HG03342 (cell line): Measurements from ENCODE around the gene ATF6.
"Not testable (repeated sequence)": the region's sequence is repeated elsewhere in the genome, so short reads cannot be mapped to it uniquely, and the experiment has no call there.

ENCODE experiments used
- ATAC-seq: cut with Tn5 transposase; IDR thresholded peaks from one replicate; pipeline ENCODE4 v1.9.1; 2021; ENCODE audit warnings: mild to moderate bottlenecking, moderate library complexity; ENCODE audit not compliant: unreplicated experiment

The ATF6 gene, protein sequence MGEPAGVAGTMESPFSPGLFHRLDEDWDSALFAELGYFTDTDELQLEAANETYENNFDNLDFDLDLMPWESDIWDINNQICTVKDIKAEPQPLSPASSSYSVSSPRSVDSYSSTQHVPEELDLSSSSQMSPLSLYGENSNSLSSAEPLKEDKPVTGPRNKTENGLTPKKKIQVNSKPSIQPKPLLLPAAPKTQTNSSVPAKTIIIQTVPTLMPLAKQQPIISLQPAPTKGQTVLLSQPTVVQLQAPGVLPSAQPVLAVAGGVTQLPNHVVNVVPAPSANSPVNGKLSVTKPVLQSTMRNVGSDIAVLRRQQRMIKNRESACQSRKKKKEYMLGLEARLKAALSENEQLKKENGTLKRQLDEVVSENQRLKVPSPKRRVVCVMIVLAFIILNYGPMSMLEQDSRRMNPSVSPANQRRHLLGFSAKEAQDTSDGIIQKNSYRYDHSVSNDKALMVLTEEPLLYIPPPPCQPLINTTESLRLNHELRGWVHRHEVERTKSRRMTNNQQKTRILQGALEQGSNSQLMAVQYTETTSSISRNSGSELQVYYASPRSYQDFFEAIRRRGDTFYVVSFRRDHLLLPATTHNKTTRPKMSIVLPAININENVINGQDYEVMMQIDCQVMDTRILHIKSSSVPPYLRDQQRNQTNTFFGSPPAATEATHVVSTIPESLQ

DNA sequence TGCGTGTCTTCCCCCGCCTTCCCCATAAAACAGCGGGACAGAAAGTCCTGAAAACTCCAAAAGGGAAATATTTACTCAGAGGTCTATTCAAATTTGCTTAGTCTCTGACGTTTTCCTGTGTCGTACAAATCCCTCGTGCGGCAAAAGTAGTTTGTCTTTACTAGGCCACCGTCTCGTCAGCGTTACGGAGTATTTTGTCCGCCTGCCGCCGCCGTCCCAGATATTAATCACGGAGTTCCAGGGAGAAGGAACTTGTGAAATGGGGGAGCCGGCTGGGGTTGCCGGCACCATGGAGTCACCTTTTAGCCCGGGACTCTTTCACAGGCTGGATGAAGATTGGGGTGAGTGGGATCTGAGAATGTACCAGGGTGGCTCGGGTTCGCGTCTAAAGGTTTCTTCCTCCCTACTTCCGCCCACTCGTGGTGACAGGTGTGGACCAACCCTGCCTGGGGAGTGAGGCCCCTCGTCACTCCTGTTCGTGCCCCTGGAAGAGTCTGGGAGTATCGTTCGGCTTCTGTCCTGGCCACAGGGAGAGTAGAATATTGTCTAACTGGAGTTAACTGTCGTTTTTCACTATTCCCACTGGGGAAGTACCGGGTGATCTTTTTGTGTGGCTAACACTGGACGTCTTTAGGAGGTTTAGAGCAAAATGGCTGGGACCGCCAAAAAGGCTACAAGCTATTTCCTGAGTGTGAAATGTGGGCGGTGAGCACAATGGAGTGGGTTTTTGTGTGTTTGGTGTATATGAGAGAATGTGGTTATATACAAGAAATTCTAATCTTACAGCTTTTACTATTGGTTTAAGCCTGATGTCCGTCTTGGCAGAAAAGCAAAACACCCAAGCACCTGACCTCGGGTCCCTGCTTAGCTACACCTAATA is at the start of gene ATF6:
Gene ATF6, plus strand, starts transcription at position 219 of the 880 bp plus-strand sequence. Its CDS starts 41 bp downstream, at position 260.
- ATAC-seq: peak; percentile 60

DNA sequence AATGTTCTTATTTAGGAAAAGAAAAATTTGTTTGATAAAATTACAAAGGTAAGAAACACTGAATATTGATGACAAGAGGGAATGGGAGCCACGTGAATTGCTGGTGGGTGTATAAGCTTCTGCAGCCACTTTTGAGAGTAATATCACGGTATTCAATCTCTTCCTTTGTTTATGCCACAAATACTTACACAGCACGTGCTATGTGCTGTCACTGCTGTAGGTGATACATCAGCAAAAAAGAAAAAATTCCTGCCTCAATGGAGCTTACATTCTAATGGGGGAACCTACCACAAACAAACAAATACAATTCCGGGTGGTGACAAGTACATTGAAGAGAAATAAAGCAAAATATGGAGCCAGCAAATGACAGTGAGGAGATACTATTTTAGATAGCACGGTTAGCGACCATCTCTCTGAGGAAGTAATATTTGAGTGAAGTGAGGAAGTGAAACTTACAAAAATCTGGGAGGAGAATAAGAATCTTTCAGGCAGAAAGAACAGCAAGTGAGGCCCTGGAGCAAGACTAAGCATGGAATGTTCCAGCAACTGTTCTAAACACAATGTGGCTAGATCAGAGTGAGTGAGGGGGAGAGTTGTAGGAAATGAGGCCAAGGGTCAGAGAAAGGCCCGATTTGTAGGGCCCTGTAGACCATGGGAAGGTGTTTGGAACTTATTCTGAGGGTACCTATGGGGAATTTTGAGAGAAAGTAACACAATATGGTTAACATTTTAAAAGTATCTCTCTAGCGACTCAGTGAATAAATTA is 47.4 kb upstream of the ATF6 start:
- ATAC-seq: peak; percentile 55

DNA sequence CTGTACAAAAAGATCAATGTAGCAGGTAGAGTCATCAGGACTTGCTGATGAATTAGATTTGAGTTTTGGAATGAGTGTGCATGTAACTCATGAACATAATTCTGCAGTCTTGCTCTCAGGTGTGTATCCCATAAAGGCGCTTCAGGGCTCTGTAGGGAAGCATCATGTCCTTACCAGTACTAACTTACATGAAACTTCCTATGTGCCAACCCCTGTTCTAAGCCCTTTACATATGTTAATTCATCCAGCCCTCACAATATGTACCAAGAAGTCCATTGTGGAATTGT is 46.9 kb upstream of the ATF6 start:
- peak; percentile 41 for ATAC-seq

DNA sequence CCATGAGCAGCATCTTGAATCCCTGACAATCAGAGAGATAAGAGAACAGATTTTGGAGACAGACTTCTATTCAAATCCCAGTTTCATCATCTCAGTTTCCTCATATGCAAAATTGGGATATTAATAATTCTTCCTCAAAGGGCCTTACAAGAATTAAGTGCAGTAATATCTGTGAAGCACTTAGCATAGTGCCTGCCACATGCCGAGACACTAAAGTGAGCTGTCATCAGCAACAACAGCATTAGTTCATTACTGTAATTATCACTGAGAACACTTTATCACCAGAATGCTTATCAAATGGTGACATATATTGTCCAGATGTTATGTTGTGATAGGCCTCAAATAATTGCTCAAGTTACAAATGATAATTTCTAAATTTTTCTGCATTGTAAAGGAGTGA is 45.7 kb upstream of the ATF6 start:
- no peak for ATAC-seq

DNA sequence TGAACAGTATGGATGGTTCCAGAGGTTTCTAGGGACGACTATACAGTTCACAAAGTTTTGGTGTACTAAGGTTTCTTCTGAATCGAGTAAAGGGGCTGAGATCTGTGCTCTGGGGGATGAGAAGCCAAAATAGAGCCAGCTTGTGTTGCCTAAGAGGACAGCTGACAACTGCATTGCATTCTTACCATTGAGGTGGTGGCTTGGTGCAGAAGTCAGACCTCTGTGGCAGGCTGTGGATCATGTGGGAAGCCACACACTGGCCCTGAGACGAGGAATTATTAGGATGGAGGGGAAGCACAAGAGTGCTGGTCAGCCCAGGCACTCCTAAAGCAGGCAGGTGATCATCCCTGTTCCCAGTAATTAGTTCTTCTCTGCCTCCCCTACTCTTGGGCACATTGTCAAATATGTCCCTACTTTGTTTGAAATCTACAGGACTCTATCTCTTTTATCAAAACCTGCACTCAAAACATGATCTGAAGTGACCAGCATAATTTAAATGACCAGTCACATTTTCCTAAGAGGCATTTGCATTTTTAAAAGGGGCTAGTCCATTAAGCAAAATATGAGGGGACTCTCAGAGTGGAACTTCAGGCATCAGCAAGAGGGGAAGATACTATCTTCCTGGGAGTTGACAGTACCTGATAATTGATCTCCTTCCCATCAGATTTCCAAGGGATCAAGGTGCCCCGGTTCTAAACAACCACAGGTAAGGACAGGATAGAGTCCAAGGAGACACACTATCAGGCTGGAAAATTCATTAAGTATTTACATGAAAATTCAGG is 45.0 kb upstream of the ATF6 start, which contains the start of gene FCRLB:
Gene FCRLB, plus strand, starts transcription at position 589 of the 782 bp plus-strand sequence. CDS start 1,129 bp downstream, outside the sequence.
- no peak for ATAC-seq

DNA sequence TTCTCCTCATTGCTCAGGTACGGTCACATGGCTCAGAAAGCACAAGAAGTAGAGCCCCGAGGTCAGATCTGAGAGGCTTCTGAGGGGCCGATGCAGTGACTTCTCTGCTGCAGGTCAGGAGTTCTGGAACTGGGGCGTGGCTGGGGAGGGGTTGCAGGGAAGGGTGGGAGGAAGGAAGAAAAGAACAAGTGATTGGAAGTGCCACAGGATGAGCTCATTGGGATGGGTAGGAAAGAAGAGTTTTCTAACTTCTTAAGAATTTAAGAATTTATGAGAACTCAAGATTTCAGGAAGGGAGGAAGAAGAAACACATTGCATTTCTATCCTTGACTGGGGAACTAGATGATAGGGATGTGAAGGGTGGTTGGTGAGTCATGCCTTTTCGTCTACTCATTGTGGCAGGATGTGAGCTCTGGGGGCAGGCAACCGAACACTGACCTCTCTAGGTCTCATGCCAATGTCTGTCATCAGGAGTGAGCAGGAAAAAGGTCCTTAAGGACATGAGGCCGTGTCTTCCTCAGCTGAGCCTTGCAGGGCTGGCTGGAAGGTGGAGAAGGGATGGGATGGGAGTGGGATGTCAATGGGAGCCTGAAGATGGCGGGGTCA is 44.3 kb upstream of the ATF6 start:
- ATAC-seq: no peak

DNA sequence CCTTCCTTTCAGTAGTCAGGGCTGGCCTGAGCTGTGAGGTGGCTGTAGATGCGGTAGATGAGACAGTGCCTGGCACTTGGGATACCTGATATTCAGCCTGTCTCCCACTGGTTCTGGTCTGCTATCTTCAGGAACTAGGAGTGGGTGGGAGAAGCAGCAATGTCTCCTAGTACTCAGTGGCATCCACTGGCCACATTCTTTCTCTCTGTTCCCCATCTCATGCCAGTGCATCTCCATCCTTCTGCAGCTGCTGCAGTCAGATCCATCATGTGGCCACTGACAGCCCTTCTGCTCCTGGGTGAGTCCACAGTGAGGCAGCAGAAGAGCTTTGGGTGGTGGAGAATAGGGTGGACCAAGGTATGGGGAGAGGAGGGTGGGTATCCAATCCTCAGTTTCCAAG is 43.7 kb upstream of the ATF6 start:
- ATAC-seq: no peak

DNA sequence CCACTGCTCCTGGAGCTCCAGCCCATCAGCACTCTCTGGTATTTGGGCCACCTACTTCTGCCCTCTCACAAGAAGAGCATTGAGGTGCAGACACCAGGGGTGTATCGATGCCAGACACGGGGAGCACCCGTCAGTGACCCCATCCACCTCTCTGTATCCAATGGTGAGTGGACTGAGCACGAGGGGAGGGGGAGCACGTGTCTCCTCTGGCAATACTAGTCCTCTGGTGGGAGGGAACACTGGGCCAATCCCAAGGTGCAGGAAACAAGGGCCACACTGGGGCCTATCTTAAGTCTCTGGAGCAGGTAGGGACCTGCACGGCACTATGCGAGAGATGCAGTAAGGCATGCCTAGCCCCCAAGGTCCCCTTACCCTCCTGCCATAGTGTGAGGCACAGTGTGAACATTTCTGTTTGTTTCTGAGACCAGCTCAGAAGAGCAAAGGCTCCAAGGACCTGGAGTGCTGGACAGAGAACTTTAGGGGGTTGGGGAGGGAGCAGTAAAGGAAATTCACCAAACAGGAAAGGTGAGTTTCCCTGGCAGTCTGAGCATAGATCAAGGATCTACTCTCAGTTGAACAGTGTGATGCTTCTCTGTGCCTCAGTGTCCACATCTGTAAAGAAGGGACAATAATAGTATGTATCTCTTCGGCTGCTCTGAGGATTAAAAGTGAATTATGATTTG is 42.5 kb upstream of the ATF6 start:
- ATAC-seq: no peak

DNA sequence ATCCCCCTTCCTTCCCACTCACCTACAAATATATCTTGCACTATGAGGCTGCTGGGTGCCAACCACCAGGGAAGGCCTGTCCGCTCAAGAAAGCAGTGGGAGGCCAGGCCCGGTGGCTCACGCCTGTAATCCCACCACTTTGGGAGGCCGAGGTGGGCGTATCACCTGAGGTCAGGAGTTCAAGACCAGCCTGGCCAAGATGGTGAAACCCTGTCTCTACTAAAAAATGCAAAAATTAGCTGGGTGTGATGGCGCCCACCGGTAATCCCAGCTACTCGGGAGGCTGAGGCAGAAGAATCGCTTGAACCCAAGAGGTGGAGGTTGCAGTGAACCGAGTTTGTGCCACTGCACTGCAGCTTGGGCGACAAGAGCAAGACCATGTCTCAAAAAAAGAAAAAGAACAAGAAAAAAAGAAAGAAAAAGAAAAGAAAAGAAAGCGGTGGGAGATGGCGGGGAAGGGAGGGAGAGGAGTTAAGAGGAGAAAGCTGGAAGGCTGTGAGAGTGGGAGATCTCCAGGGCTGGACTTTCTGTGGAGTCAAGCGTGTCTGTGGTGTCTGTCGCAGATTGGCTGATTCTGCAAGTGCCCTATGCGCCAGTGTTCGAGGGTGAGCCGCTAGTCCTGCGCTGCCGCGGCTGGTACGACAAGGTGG is 40.7 kb upstream of the ATF6 start:
- not testable (repeated sequence) for ATAC-seq

DNA sequence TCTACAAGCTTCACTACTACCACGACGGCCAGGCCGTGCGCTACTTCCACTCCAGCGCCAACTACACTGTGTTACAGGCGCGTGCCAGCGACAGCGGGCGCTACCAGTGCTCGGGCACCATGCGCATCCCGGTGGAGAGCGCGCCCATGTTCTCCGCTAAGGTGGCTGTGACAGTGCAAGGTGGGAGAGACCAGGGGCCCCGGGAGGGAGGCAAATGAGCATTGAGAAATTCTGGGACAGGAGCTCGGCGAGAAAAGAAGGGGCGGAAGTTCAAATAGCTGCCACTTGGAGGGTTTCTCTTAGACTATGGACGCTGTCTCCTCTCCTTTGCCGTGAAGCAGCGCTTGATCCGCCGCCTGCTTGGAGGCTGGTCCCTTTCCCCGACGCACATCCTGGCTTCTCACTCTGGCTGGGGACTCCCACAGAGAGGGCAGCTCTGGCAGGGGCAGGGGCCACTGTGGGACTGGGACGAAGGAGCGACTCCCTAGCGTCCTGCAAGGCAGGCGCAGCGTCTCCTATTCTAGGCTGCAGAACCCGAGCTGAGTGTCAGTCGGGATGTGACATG is 40.1 kb upstream of the ATF6 start:
- ATAC-seq: peak; percentile 19

DNA sequence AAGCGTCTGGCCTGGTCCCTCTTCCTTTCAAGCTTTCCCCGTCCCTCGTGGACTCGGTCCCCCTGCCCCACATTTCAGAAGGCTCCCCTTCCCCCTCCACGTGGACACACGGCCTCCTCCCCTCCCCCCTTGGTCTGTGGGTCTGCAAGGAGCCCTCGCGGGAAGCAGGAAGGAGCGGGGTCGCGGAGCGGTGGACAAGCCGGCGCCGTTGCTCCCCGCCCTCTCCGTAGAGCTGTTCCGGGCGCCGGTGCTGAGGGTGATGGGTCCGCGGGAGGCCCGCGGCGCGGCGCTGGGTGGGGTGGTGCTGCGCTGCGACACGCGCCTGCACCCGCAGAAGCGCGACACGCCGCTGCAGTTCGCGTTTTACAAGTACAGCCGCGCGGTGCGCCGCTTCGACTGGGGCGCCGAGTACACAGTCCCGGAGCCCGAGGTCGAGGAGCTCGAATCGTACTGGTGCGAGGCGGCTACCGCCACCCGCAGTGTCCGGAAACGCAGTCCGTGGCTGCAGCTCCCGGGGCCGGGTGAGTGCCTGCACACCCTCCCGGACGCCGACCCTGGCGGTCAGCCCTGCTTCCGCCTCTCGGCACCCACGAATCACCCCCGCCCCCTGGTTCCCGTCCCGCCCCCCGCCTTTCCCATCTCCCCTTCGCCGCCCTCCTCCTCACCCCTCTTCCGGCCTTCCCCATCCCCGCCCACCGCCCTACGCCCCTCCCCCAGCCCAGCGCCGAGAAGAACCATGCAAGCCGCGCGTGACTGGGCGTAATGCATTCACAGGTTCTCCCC is 39.5 kb upstream of the ATF6 start:
- peak; percentile 60 for ATAC-seq

DNA sequence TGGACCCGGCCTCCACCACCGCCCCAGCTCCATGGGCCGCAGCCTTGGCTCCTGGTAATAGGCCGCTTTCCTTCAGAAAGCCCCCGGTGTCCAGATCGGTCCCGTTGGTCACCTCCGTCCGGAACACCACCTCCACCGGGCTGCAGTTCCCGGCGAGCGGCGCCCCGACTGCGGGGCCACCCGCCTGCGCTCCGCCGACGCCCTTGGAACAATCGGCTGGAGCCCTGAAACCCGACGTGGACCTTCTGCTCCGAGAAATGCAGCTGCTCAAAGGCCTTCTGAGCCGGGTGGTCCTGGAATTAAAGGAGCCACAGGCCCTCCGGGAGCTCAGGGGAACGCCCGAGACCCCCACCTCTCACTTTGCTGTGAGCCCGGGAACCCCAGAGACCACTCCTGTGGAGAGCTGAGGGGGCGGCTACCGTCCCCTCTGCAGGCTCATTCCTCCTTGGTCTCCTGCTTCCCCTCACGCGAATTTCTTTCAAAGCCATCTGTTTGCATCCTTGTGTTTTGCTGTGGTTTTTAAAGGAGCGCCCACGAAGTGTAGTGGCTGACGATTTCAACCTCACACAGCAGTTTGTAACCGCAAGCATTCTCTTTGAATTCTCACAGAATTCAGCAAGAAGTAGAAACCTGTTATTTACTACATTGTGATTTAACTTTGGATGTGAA is 38.7 kb upstream of the ATF6 start:
- ATAC-seq: peak; percentile 4

DNA sequence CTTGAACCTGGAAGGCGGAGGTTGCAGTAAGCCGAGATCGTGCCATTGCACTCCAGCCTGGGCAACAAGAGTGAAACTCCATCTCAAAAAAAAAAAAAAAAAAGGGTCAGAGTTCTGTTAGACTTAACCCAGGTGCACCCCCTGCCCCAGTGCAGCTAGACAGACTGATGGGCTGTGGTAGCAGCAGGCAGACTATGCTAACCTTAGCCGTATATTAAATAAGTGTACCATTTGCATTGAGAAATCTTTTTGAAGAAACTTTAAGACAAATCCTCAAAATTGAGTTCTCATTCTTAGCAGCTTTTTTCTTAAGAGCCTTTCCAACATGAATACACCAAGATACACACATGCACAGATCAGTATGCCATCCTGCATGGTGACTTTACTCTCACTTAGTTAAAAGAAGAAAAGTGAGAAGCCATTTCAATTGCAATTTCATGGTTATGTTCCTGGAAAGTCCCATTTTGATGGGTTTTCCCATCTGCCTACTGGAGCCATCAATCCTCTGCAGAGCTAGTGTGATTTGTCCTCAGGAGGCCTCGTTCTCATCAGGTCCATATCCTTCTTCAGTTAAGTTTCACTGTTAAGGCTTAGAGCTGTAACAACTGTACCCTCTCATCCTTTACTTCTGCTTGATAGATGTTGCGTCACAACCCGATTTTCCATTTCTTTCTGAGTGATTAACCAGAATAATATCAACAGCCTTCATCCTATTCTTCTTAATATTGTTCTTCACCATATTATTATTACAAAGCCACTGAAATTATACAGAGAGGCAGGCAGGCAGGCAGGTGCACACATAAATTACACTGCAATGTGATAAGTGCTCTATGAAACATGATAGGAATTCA is 37.5 kb upstream of the ATF6 start:
- ATAC-seq: no peak

DNA sequence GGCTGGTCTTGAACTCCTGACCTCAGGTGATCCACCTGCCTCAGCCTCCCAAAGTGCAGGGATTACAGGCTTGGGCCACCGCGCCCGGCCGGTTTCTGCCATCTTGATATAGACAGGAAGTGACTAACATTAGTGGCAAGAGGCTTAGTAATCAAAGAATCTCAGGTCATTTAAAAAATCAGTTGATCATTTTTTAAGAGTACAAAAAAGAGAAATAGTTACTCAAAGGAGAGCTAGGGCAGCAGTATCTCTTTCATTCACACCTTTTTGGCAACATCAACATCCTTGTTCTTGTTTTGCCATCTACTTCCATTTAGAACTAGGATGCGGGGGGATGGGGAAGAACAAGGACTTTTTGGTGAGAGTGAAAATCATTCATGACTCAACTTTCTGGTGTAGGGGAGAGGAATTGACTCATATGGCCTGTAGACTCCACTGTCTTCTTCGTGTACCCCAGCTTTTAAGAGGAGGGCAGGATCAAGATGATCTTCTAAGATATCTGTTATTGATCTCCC is 36.0 kb upstream of the ATF6 start:
- no peak for ATAC-seq

DNA sequence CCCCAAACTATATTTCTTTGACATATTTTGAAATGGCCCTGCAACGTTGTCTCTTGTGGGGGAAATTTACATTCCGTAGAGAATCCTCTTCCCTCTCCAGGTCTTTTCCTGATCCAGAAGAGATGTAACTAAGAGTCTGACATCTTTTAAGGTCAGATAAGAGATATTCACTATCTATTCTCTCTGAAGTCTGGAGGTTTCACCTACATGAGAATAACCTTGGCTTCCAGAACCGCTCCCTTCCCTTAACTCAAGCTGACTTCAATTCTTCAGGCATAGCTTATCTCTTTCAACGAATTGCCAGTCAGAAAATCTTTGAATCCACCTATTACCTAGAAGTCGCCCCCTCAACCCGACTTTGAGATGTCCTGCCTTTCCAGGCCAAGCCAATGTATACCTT is 34.9 kb upstream of the ATF6 start:
- ATAC-seq: no peak
